Keratinocyte (primary cell): ENCODE measurements around the gene PTPRD. TPM values are rescaled to one million over a fixed set of nuclear protein-coding genes. Genes with fewer than 3 reads are reported as not detected.

ENCODE experiments used
- DNase-seq: peaks from one replicate; pipeline ENCODE4 v3.0.0-alpha.2; 2011; ENCODE audit warnings: low read depth, missing footprints, low spot score
- FAIRE-seq: peaks from 2 replicates; lab custom pipeline; 2011; peaks lifted over from hg19 to GRCh38; lab: Jason Lieb, UNC
- H2AFZ ChIP-seq: 2 replicates; pipeline ENCODE4 v1.6.0; 2012; ENCODE audit warnings: low read length, control low read depth, inconsistent platforms; ENCODE audit not compliant: control insufficient read depth
- H3K27ac ChIP-seq: 2 replicates; pipeline ENCODE4 v1.5.1; 2011; ENCODE audit warnings: low read length; ENCODE audit not compliant: control insufficient read depth, insufficient read depth
- H3K27me3 ChIP-seq: 3 replicates; pipeline ENCODE4 v1.6.0; 2011; ENCODE audit warnings: low read length; ENCODE audit not compliant: control insufficient read depth, insufficient read depth; ENCODE audit errors: extremely low read depth
- H3K36me3 ChIP-seq, 2 experiments: 2 replicates in 1 of 2; 3 replicates in 1 of 2; pipeline ENCODE4 v1.5.1; 2011; ENCODE audit warnings: low read length in 2 of 2, mild to moderate bottlenecking in 1 of 2; ENCODE audit not compliant: control insufficient read depth in 2 of 2, insufficient read depth in 2 of 2; ENCODE audit errors: extremely low read depth in 1 of 2
- H3K4me1 ChIP-seq: 3 replicates; pipeline ENCODE4 v1.5.1; 2011; ENCODE audit warnings: low read length; ENCODE audit not compliant: control insufficient read depth, insufficient read depth; ENCODE audit errors: extremely low read depth
- H3K4me2 ChIP-seq: 3 replicates; pipeline ENCODE4 v1.6.0; 2011; ENCODE audit warnings: low read depth, low read length; ENCODE audit not compliant: control insufficient read depth, insufficient read depth; ENCODE audit errors: extremely low read depth
- H3K4me3 ChIP-seq, 3 experiments: fragments of 200-600 bp in 1 of 3; sonication (generic) in 1 of 3; 2 replicates in 2 of 3; 3 replicates in 1 of 3; pipeline ENCODE4 v1.5.1; 2011 to 2016; ENCODE audit warnings: low read length in 3 of 3, mild to moderate bottlenecking in 3 of 3, control low read depth in 2 of 3, inconsistent platforms in 1 of 3, low read depth in 1 of 3, mixed read lengths in 1 of 3, mixed run types in 1 of 3, moderate library complexity in 1 of 3; ENCODE audit not compliant: control insufficient read depth in 2 of 3, insufficient read depth in 2 of 3; ENCODE audit errors: extremely low read depth in 1 of 3
- H3K79me2 ChIP-seq: 2 replicates; pipeline ENCODE4 v1.6.0; 2012; ENCODE audit warnings: low read length; ENCODE audit not compliant: control insufficient read depth, insufficient read depth
- H3K9ac ChIP-seq: 3 replicates; pipeline ENCODE4 v1.6.0; 2011; ENCODE audit warnings: low read length; ENCODE audit not compliant: control insufficient read depth, insufficient read depth; ENCODE audit errors: extremely low read depth
- H3K9me1 ChIP-seq: 3 replicates; pipeline ENCODE4 v1.6.0; 2011; ENCODE audit warnings: low read length; ENCODE audit not compliant: control insufficient read depth, insufficient read depth; ENCODE audit errors: extremely low read depth
- H3K9me3 ChIP-seq: 2 replicates; pipeline ENCODE4 v1.5.1; 2012; ENCODE audit warnings: low read depth, low read length; ENCODE audit not compliant: control insufficient read depth
- H4K20me1 ChIP-seq: 3 replicates; pipeline ENCODE4 v1.6.0; 2011; ENCODE audit warnings: low read length; ENCODE audit not compliant: control insufficient read depth, insufficient read depth; ENCODE audit errors: extremely low read depth
- CTCF ChIP-seq, 3 experiments: IDR thresholded peaks in 1 of 3; conservative IDR thresholded peaks in 1 of 3; optimal IDR thresholded peaks in 1 of 3; 2 replicates in 2 of 3; 3 replicates in 1 of 3; pipeline versions ENCODE3 to v1.5.1; 2011; ENCODE audit warnings: low read length in 3 of 3, mild to moderate bottlenecking in 3 of 3, moderate library complexity in 2 of 3, control low read depth in 1 of 3, inconsistent platforms in 1 of 3; ENCODE audit not compliant: insufficient read depth in 2 of 3; ENCODE audit errors: extremely low read depth in 1 of 3
- EZH2 ChIP-seq: IDR thresholded peaks from one replicate; pipeline ENCODE4 v1.6.1; 2012; ENCODE audit warnings: inconsistent platforms, mild to moderate bottlenecking, low read length, moderate library complexity
- dilution Hi-C: fragments of 300-500 bp; cut with MboI; formaldehyde crosslinking; loops from one replicate; pipeline ENCODE4 v1.7.0; 2020; ENCODE audit warnings: low sequenced_read_pairs; ENCODE audit not compliant: extremely low pct_ligation_motif_present
- polyA plus RNA-seq, 5 experiments: library from polyadenylated mRNA; depleted of rRNA in 3 of 5; stranded (reverse) in 3 of 5; stranded (forward) in 1 of 5; unstranded in 1 of 5; fragments of >200 nt; gene quantifications; 1 replicate in 1 of 5; 2 replicates in 3 of 5; 3 replicates in 1 of 5; pipeline versions ENCODE4 v1.2.1 to v1.2.3, GENCODE V29; 2011 to 2012; ENCODE audit warnings: missing spikeins in 2 of 5, low read depth in 1 of 5, low replicate concordance in 1 of 5

Gene PTPRD
- polyA plus RNA-seq, 1 donor (not counting 4 experiments of a cell fraction or from before 2014, with no cell fraction given) = 0.10 TPM

- dilution Hi-C loops = no loop called here
- FAIRE-seq = no peak
Observed at GRCh38 chr9:8782237-8782636, 1830.6 kb downstream of the PTPRD start.

GRCh38 chr9:8781458-8781857 is 1831.3 kb downstream of the PTPRD start:
- H4K20me1 ChIP-seq = no peaks in the 10 kb centered on the region
- H3K27ac ChIP-seq = no peak overlapping the region
- no peaks in the 10 kb centered on the region for H3K79me2 ChIP-seq
- no peaks in the 10 kb centered on the region for H3K9me1 ChIP-seq
- TF ChIP-seq EZH2 (no peak), CTCF (optimal IDR thresholded peaks at IDR 0.05 in 1 of 3, IDR thresholded peaks at IDR 0.05 in 1 of 3, conservative IDR thresholded peaks at IDR 0.05 in 1 of 3; ENCODE audit: extremely low read depth in 1 of 3, insufficient read depth in 2 of 3, low read length in 3 of 3) (no peak)
- no peak overlapping the region for H2AFZ ChIP-seq
- no peak overlapping the region for H3K4me2 ChIP-seq
- DNase-seq (no peak), FAIRE-seq (no peak)
- H3K4me1 ChIP-seq = no peaks in the 10 kb centered on the region
- H3K9ac ChIP-seq = no peak overlapping the region
- dilution Hi-C loops = no loop called here
- no peaks in the 10 kb centered on the region for H3K36me3 ChIP-seq
- H3K27me3 ChIP-seq = no peaks in the 10 kb centered on the region
- H3K9me3 ChIP-seq = no peaks in the 10 kb centered on the region
- no peak overlapping the region for H3K4me3 ChIP-seq

More at GRCh38 chr9:8782237-8782636, 1830.6 kb downstream of the PTPRD start:
- Histone ChIP-seq H3K9me3 (no peaks in the 10 kb centered on the region), H3K27ac (no peak overlapping the region), H3K79me2 (no peaks in the 10 kb centered on the region), H3K36me3 (no peaks in the 10 kb centered on the region), H3K9me1 (no peaks in the 10 kb centered on the region), H3K4me1 (no peaks in the 10 kb centered on the region), H4K20me1 (no peaks in the 10 kb centered on the region), H3K9ac (no peak overlapping the region), H3K4me2 (no peak overlapping the region), H3K27me3 (no peaks in the 10 kb centered on the region), H3K4me3 (no peak overlapping the region), H2AFZ (no peak overlapping the region)
- TF ChIP-seq CTCF (optimal IDR thresholded peaks at IDR 0.05 in 1 of 3, IDR thresholded peaks at IDR 0.05 in 1 of 3, conservative IDR thresholded peaks at IDR 0.05 in 1 of 3; ENCODE audit: extremely low read depth in 1 of 3, insufficient read depth in 2 of 3, low read length in 3 of 3) (no peak), EZH2 (no peak)
- no peak for DNase-seq
